ENCODE results near the gene TSPYL4.

The TSPYL4 gene

GRCh38 chr6:116221911-116222310 is 32.0 kb downstream of the TSPYL4 start:
- ATAC-seq: no peak

DNA sequence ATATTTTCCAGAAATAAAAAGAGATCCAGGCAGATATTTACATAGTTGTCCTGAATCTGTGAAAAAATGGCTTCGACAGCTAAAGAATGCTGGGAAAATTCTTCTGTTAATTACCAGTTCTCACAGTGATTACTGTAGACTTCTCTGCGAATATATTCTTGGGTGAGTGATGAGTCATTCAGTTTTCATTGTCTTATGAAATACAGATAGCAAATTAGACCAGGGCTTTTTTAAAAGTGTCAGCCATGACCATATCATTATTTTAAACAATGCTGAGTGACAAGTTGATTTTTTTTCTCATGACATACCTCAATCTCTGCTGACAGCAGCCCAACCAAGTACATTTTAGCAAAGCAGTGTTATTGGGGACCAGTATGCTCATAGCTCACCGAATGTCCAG is 32.8 kb downstream of the TSPYL4 start:
- ATAC-seq: no peak

DNA sequence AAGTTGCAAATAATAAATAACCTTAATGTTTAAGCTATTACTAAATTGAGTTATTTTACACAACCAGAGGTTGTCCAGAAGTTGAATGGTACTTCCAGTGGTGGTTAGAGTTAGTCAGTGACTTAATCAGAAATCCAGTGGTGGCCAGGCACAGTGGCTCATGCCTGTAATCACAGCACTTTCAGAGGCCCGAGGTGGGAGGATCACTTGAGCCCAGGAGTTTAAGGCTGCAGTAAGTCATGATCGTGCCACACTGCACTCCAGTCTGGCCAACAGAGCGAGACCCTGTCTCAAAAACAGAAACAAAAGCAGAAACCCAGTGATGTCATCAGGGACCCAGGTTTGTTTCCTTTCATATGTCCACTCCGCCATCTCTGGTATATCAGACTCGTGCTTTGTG is 35.0 kb downstream of the TSPYL4 start:
- no peak for ATAC-seq

DNA sequence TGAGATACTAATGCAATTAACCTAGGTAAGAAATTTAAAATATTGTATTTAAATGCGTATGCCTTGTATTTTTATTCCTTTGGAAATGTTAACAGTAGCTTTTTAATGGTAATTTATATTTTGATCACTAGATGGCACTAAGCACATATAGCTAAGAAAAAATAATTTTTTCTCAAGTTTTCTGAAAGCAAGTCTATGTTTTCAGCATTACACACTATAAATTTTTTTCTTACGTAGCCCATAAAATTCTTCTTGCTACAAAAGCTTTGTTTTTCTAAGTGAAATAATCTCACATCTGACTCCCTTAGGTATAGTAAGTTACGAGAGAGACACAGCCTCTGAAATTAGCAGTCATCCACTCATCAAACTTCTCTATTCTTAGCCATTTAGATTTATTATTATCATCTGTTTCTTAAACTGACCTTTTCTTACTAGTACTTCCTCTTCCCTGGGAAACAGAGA is 35.7 kb downstream of the TSPYL4 start:
- no peak for ATAC-seq

DNA sequence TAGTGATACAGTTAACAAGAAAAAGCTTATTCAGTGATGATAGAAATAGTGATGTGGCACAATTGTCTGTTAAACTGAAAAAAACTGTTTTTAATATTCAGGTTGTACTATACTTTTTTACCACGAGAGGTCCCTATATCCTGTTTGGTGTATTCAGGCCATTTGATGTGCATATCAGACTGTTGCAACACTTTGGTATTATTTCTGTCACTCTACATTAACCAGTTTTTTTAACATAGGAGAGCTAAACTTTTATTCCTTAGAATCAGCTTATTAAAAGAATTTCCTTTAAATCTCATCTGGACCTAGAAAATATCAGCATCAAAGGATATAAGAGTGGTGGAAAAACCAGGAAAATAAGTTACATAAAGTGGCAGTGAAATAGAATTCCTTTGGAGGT is 36.8 kb downstream of the TSPYL4 start:
- ATAC-seq: no peak

- ATAC-seq: no peak
Measured at GRCh38 chr6:116215414-116215813, 38.5 kb downstream of the TSPYL4 start.

- no peak for ATAC-seq
Measured at GRCh38 chr6:116214681-116215080, 39.2 kb downstream of the TSPYL4 start.

DNA sequence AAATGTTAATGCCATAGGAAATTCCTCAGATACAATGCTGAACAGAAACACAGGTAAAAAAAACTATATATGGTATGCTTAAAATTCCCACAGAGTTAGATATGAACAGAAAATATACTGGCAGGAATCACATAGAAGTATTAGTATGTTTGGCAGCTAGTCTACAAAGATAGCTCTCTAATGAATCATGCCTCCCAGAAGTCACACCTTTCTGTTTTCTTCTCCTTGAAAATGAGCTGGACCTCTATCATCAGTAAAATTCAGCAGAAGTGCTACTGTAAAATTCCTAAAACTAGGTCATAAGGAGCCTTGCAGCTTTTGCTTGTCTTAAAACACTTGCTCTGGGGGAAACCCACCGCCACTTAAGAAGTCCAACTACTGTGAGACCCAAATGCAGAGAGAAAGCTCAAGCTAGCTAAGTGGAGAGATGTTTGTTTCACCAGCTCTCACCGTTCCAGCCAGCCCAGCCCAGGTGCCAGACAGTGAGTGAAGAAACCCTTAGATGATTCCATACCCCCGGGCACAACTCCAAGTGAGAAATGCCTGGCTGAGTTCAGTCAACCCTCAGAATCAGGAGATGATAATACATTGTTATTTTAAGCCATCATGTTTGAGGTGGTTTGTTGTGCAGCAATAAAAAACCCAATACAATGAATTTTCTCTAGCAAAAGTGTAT is 43.0 kb downstream of the TSPYL4 start:
- ATAC-seq: no peak

DNA sequence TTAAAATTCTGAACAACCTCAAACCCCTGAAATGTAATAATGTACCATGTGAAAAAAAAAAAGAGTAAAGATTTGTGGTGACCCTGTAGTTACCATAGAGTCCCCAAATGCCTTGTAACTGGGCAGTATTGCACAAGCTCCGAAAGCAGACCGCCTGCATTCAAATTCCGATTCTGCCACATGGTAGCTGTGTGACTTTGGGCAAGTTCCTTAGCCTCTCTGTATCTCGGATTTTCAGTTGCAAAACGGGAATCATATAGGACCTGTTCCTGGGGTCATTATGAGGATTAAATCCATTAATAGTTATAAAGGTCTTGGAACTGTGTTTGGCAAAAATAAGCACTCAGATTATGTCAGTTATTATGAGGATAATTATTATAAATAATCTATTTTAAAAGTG is 43.6 kb downstream of the TSPYL4 start:
- no peak for ATAC-seq

GRCh38 chr6:116208056-116208785 is 45.7 kb downstream of the TSPYL4 start:
- no peak for ATAC-seq

DNA sequence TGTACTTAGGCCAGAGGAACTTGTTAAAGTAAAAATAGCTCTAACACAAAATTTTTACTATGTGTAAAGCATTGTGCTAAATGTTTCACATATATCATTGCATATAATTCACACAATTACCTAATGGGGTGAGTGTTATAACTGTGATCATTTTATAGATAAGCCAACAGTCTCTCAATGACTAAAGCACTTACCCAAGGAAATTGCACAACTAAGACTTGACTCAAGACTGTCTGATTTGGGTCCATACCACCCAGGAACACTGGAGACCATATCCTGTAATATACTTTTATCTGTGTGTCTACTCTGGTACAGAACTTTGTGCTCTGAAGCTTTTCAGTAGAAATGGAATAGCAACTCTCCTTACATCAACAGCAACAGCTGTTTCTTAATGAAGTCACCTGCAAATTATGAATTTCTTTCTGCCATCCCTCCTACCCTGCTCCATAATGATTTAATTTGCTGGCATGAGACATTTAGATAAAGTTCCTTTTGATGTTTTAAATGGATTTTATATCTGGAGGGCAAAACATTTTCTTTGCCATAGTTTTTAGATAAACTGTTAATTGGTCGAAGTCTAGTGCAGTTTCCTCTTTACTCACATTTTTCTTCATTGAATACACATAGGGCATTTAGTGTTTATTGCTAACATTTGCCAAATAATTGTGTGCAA is 47.5 kb downstream of the TSPYL4 start:
- no peak for ATAC-seq

DNA sequence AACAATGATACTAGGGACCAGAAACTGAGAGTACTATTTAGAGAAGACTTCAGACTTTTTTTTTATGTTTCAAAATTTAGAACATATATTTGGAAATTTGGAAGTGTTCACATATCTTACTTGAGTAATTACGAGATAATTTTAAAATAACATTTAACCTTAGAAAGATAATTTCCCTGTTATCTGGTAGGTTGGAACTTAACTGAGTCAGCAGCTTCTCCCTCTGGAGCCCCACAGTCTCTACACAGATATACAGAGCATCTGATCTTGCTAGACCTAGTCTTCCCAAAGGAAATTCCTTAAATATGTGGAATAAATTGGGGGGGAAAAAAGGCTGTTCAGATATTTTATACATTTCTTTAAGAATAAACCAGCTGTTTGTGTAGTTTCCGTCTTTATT is 48.6 kb downstream of the TSPYL4 start:
- ATAC-seq: no peak

DNA sequence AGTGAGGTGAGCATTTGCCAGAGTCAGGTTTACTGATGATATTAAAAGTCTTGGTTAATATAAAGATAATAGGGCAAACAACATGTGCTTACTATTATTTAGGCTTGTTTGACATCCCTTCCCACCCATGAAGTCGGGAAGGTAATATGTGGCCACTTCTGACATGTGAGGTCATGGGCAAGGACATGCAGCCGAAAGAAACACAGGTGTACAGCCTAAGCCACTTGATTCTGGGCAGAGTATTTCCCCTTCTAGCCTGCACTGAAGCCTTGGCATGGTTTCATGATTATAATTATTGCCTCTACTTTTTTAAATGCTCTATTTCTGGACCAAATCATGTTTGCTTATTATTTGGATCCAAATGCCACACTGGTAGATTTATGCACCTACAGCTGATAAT is 52.3 kb downstream of the TSPYL4 start:
- no peak for ATAC-seq

- no peak for ATAC-seq
Measured at GRCh38 chr6:116200619-116201249, 53.1 kb downstream of the TSPYL4 start.
